ENCODE measurements around the gene KRTAP5-1. TPM values are rescaled to one million over a fixed set of nuclear protein-coding genes. Genes with fewer than 3 reads are reported as not detected.

The KRTAP5-1 gene
- total RNA-seq, 2 donors from 2014 or later, result not detected

DNA sequence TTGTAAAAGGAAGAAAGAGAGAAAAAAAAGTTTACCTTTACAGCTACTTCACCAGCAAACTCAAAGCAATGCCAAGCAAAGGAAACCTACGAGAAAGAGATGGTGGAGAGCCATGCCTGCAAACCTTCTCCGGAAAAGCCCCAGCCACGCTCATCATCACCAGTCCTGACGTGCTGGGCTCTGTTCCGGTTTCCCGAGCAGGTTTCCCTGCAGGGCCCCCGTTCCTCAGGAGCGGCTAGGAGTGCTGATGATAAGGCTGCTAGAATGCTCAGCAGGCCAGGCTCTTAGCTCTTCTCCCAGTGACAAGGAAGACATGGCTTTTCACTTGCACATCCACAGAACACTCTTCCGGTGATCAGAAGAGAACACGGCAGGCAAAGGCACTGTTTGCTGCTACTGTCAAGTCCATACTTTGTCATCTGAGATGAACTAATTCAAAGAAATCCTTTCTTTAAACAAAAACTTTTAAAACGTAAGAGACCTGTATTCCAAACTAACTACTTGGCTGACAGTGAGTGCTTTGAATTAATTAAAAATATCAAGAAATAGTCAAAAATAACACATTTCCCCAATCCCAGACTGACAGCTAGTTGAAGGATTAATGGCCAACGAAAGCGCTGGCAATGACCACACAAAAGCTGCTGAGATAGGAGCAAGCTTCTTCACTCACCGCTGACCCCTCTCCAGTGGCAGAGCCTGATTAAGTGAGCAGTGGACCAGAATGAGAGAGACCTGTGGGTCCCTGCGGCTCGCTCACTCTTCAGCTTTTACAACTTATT, 48.8 kb downstream of the KRTAP5-1 start:
- TF ChIP-seq, protein P1, sequence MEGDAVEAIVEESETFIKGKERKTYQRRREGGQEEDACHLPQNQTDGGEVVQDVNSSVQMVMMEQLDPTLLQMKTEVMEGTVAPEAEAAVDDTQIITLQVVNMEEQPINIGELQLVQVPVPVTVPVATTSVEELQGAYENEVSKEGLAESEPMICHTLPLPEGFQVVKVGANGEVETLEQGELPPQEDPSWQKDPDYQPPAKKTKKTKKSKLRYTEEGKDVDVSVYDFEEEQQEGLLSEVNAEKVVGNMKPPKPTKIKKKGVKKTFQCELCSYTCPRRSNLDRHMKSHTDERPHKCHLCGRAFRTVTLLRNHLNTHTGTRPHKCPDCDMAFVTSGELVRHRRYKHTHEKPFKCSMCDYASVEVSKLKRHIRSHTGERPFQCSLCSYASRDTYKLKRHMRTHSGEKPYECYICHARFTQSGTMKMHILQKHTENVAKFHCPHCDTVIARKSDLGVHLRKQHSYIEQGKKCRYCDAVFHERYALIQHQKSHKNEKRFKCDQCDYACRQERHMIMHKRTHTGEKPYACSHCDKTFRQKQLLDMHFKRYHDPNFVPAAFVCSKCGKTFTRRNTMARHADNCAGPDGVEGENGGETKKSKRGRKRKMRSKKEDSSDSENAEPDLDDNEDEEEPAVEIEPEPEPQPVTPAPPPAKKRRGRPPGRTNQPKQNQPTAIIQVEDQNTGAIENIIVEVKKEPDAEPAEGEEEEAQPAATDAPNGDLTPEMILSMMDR (IDR thresholded peaks at IDR 0.05), result no peak
- no peak overlapping the region for H3K4me3 ChIP-seq
- DNase-seq, result no peak
- H3K36me3 ChIP-seq, result no peaks in the 10 kb centered on the region
- peaks cover 7% of the 10 kb centered on the region for H3K4me1 ChIP-seq
- no peak overlapping the region for H3K27ac ChIP-seq
- no peak overlapping the region for H3K9ac ChIP-seq (ENCODE audit: low read depth in 2 of 2, low read length in 2 of 2)
- no peaks in the 10 kb centered on the region for H3K27me3 ChIP-seq
- H3K9me3 ChIP-seq, result no peaks in the 10 kb centered on the region
- intact Hi-C loops (cut with DNase I), result no loop called here

DNA sequence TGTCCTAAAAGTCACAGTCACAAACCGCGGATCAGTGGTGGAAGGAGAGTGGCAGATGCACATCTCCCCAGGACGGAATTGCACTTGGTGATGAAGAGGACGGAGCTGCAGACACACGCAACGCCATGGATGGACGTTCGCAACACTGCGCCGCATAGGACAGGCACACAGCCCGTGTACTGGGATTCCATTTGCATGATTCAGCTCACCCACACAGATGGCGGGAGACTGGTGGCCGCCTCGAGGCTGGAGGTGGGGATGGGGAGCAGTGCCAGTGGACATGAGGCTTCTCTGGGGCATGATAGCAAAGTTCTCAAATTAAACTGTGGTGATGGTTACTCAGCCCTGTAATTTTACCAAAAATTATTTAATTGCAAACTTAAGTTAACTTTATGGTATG, 50.4 kb downstream of the KRTAP5-1 start:
- Histone ChIP-seq H3K27ac (no peak overlapping the region), H3K4me3 (no peak overlapping the region), H3K36me3 (no peaks in the 10 kb centered on the region), H3K9ac (ENCODE audit: low read depth in 2 of 2, low read length in 2 of 2) (no peak overlapping the region), H3K9me3 (no peaks in the 10 kb centered on the region), H3K4me1 (peaks cover 7% of the 10 kb centered on the region), H3K27me3 (no peaks in the 10 kb centered on the region)
- DNase-seq, result no peak
- intact Hi-C loops (cut with DNase I), result no loop called here
- TF ChIP-seq, protein P1 (IDR thresholded peaks at IDR 0.05), result no peak

Other genes starting within 250 kb of the KRTAP5-1 start
- gene BRSK2, start 195.3 kb downstream of the KRTAP5-1 start, total RNA-seq, result 1 to 10 TPM in 1 of 2 donors, under 1 TPM in 1; 0.52 to 1.2 TPM
- gene MOB2, start 98.5 kb downstream of the KRTAP5-1 start, total RNA-seq, result 10 to 100 TPM; 41.6 to 49.2 TPM
- 10 to 100 TPM; 21.8 to 33.9 TPM for gene DUSP8, start 13.0 kb downstream of the KRTAP5-1 start, total RNA-seq
- gene KRTAP5-2, start 13.0 kb upstream of the KRTAP5-1 start, total RNA-seq, result not detected
- gene KRTAP5-3, start 23.2 kb upstream of the KRTAP5-1 start, total RNA-seq, result not detected
- not detected for gene KRTAP5-4, start 36.9 kb upstream of the KRTAP5-1 start, total RNA-seq
- not detected for gene KRTAP5-5, start 44.5 kb upstream of the KRTAP5-1 start, total RNA-seq
- gene KRTAP5-6, start 111.9 kb upstream of the KRTAP5-1 start, total RNA-seq, result not detected
- gene IFITM10, start 165.3 kb upstream of the KRTAP5-1 start, total RNA-seq, result 1 to 10 TPM in 1 of 2 donors, under 1 TPM in 1; 0.42 to 1.1 TPM
- 100 to 1,000 TPM; 633 to 887 TPM for gene CTSD, start 178.6 kb upstream of the KRTAP5-1 start, total RNA-seq
- 1 to 10 TPM; 1.7 to 3.5 TPM for gene SYT8, start 249.7 kb upstream of the KRTAP5-1 start, total RNA-seq

Measured in colonic mucosa (tissue), 4 donors.